A673 (cell line): Measurements from ENCODE around the gene CNNM3.

ENCODE experiments used
- CTCF ChIP-seq: fragments of 300-800, 200-600 bp; sonication (generic); conservative IDR thresholded peaks from 2 replicates; pipeline ENCODE4 v1.5.1; 2017; ENCODE audit warnings: low read depth, mild to moderate bottlenecking, antibody characterized with exemption, low read length, moderate library complexity, mixed read lengths
- EZH2 ChIP-seq: fragments of 200-600 bp; sonication (generic); IDR thresholded peaks from 2 replicates; pipeline ENCODE4 v1.6.1; 2017; ENCODE audit warnings: borderline replicate concordance, low read depth, mild to moderate bottlenecking, mixed read lengths, antibody characterized with exemption, low read length; ENCODE audit not compliant: poor library complexity, severe bottlenecking

GRCh38 chr2:96874198-96874831, 58.2 kb downstream of the CNNM3 start:
- TF ChIP-seq EZH2 (no peak), CTCF (no peak)
